Right ventricle myocardium inferior (tissue), 1 donor: Measurements from ENCODE around the gene HIVEP1. TPM values are rescaled to one million over a fixed set of nuclear protein-coding genes. Genes with fewer than 3 reads are reported as not detected.

ENCODE experiments used
- ATAC-seq: fragments of 200-7000 bp; cut with Tn5 transposase; one replicate; pipeline ENCODE4 v1.9.1; 2020; ENCODE audit warnings: mild to moderate bottlenecking, moderate library complexity
- DNase-seq: peaks from one replicate; pipeline ENCODE4 v3.0.0; 2021; ENCODE audit errors: missing footprints
- intact Hi-C: fragments of 100-400 bp; cut with DNase I; formaldehyde crosslinking; loops from one replicate; pipeline ENCODE4 v1.11.0; 2022
- long read RNA-seq: library from polyadenylated mRNA; unstranded; transcript quantifications from one replicate; pipeline ENCODE4 v2.0.0, GENCODE V29; 2021
- total RNA-seq: library from RNA; stranded (reverse); fragmentation: NEBNext Ultra II Directional; extraction: Animal tissue kit (Norgen Biotek cat#: 25700); gene quantifications from one replicate; pipeline ENCODE4 v1.2.1, GENCODE V29; 2021
- donor health status: DM: no; HTN: yes; CAD: no; lungs with severe emphysema.

Gene HIVEP1
- 8.3 TPM for total RNA-seq
- long read RNA-seq, partial matches to known transcripts: 4 of 4 reads
- long read RNA-seq, other reads (novel, unspliced or antisense): 0 of 4 reads

GRCh38 chr6:12012038-12012557, at the start of gene HIVEP1:
Gene HIVEP1, plus strand, starts transcription at chr6:12012312. Its CDS starts 3,317 bp downstream, at chr6:12015629.
- no peak for ATAC-seq
- peak; percentile 86 for DNase-seq
- intact Hi-C loops: loop anchor here (5.0 to 10.0 kb wide), 2 partner anchors 145 to 307 kb away; no protein-coding TSS in a partner anchor

GRCh38 chr6:11963756-11964500, 48.2 kb upstream of the HIVEP1 start:
- intact Hi-C loops: no loop called here
- ATAC-seq: no peak
- no peak for DNase-seq

GRCh38 chr6:11964729-11965335, 47.3 kb upstream of the HIVEP1 start:
- intact Hi-C loops: no loop called here
- no peak for DNase-seq
- no peak for ATAC-seq

- intact Hi-C loops: no loop called here
- DNase-seq (no peak), ATAC-seq (no peak)
These were observed 46.6 kb upstream of the HIVEP1 start for GRCh38 chr6:11965499-11965898.

GRCh38 chr6:11968241-11968806, 43.8 kb upstream of the HIVEP1 start:
- intact Hi-C loops: no loop called here
- ATAC-seq (no peak), DNase-seq (no peak)

GRCh38 chr6:11969092-11969491, 43.0 kb upstream of the HIVEP1 start:
- DNase-seq: no peak
- ATAC-seq: no peak
- intact Hi-C loops: no loop called here

DNA sequence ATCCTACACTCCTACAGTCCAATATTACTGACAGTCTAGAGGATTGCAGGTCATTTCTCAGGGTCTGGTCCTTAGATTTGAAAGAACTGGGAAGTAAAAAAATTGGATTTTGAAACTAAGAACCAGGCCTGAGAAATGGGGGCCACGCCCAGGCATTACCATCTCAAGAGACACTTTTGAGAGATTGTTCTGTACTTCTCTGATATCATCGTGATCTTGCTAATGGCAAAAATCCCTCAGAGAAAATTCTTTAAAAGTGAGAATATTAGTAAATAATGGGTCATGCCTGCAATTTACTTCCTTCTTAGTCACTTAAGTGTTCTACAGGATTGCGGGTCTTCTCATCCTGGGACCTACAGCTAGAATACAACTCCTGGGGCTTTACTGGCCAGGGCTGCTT, 42.0 kb upstream of the HIVEP1 start:
- no peak for DNase-seq
- ATAC-seq: no peak
- intact Hi-C loops: no loop called here

DNA sequence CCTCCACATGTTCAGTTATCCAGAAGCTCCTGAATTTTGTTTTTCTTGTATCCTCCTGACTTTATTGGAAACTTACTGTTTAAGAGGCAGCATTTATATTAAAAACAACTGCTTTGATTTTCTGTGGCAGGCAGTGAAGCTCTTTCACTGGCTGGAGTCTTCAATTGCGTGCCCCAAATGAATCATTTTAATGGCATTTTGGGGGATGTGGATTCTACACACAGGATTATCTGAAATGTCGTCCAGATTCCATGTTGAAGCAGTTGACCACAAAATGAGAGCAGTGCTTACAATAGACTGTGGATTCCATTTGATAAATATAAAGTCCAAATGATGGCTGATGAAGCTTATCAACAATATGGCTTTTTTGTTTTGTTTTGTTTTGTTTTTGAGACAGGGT, 41.0 kb upstream of the HIVEP1 start:
- no peak for ATAC-seq
- no peak for DNase-seq
- intact Hi-C loops: no loop called here

DNA sequence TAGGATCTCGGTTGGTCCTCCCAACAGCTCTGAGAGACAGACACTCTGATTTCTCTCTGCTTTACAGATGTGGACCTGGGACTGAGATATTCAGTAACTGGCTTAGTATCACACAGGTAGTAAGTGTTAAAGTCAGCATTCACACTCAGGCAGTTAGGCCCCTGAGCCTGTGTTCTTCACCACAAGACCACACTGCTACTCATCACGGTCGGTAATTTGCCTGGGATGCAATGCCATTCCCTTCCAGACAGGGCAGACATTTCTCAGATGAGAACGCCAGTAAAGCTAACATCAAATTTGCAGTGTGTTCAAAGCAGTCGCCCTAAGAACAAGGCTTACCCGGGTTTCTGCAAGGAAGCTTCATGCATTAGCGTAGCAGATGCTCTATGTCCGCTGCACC, 39.8 kb upstream of the HIVEP1 start:
- intact Hi-C loops: no loop called here
- ATAC-seq: no peak
- DNase-seq: no peak

- DNase-seq (no peak), ATAC-seq (no peak)
- intact Hi-C loops: no loop called here
These were observed 39.3 kb upstream of the HIVEP1 start for GRCh38 chr6:11972806-11973205.

GRCh38 chr6:11973238-11973637, 38.9 kb upstream of the HIVEP1 start:
- ATAC-seq (no peak), DNase-seq (no peak)
- intact Hi-C loops: no loop called here

GRCh38 chr6:11974089-11974488, 38.0 kb upstream of the HIVEP1 start:
- ATAC-seq (no peak), DNase-seq (no peak)
- intact Hi-C loops: no loop called here

DNA sequence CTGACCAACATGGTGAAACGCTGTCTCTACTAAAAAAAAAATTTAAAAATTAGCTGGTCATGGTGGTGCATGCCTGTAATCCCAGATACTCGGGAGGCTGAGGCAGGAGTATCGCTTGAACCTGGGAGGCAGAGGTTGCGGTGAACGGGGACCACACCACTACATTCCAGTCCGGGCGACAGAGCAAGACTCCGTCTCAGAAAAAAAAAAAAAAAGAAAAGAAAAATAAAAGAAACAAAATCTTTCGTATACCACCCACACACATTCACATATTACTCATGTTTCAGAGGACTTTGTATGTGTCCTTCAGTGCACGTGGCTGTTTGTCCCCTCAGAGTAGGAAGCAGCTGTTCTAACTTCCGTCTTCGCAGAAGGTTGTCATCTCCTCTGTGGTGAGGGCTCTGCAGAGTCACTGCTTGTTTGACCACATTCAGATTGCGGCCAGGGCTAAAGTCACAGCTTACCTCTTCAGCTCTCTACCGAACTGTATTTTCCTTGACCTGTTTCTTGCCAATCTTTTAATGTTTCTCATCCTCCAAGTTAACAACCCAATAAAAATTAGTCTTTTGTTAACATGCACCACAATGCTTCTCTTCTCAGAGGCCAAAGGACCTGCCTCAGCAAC, 36.6 kb upstream of the HIVEP1 start:
- DNase-seq (peak; percentile 69), ATAC-seq (peak; percentile 73)
- intact Hi-C loops: no loop called here

- no peak for ATAC-seq
- no peak for DNase-seq
- intact Hi-C loops: no loop called here
These were observed 35.6 kb upstream of the HIVEP1 start for GRCh38 chr6:11976489-11976888.

DNA sequence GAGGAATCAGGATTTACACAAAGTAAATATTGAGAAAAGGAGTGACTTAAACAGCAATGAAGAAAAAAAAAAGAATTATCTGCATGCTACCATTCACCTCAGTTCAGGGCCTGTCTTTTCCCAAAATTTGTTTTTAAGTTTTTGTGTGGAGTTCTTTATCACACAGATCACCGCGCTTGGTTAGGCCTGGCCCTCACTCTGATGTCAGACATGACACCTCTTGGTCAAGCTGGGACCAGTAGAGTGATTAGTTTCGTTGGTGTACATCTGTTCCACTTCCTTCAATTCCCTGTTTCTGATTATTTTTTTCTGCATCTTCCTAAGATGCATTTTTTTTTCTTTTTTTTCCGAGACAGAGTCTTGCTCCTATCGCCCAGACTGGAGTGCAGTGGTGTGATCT, 34.9 kb upstream of the HIVEP1 start:
- DNase-seq (no peak), ATAC-seq (no peak)
- intact Hi-C loops: no loop called here

GRCh38 chr6:11977738-11978137, 34.4 kb upstream of the HIVEP1 start:
- intact Hi-C loops: no loop called here
- DNase-seq (no peak), ATAC-seq (no peak)

GRCh38 chr6:11978169-11978987, 33.7 kb upstream of the HIVEP1 start:
- intact Hi-C loops: no loop called here
- DNase-seq (no peak), ATAC-seq (no peak)

DNA sequence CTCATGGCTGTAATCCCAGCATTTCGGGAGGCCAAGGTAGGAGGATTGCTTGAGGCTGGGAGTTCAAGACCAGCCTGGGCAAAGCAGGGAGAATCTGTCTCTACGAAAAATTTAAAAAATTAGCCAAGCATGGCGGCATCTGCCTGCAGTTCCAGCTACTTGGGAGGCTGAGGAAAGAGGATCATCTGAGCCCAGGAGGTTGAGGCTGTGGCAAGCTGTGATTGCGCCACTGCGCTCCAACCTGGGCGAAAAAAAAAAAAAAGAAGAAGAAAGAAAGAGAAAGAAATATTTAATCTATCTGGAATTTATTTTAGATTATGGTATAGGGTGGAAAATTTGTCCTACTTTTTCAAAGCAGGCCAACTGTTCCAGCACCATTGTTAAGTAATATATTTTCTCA, 32.2 kb upstream of the HIVEP1 start:
- ATAC-seq (no peak), DNase-seq (no peak)
- intact Hi-C loops: no loop called here

GRCh38 chr6:11983306-11983705, 28.8 kb upstream of the HIVEP1 start:
- DNase-seq: no peak
- intact Hi-C loops: no loop called here
- ATAC-seq: no peak
